HEK293T (cell line): Measurements from ENCODE around the gene LRRC36.
A peak's percentile ranks its signal among the peaks of the same experiment; 100 is the strongest.

ENCODE experiments used
- CTCF ChIA-PET: fragments of 350-600 bp; formaldehyde crosslinking; extraction: SDS; loops from one replicate; lab custom pipeline; 2021; ENCODE audit warnings: antibody characterized with exemption, inconsistent platforms; lab: Yijun Ruan, JAX
- POLR2A ChIA-PET: fragments of 350-600 bp; formaldehyde crosslinking; extraction: SDS; loops from one replicate; lab custom pipeline; 2020; ENCODE audit warnings: antibody characterized with exemption, inconsistent platforms; lab: Yijun Ruan, JAX
- DNase-seq: peaks from one replicate; pipeline ENCODE4 v3.0.0; 2012; ENCODE audit warnings: mixed read lengths; ENCODE audit errors: extremely low spot score
- ARNT ChIP-seq: fragments of 450-650 bp; IDR thresholded peaks from 2 replicates; pipeline ENCODE4 v1.6.1; 2017; ENCODE audit warnings: mild to moderate bottlenecking
- BHLHE40 ChIP-seq: fragments of 450-650 bp; IDR thresholded peaks from 2 replicates; pipeline ENCODE4 v1.6.1; 2016; ENCODE audit warnings: mild to moderate bottlenecking, moderate library complexity, borderline replicate concordance
- CTBP1 ChIP-seq: fragments of 450-650 bp; IDR thresholded peaks from 2 replicates; pipeline ENCODE4 v1.6.1; 2016; ENCODE audit warnings: borderline replicate concordance
- ELF4 ChIP-seq: fragments of 450-650 bp; IDR thresholded peaks from 2 replicates; pipeline ENCODE4 v1.6.1; 2017; ENCODE audit warnings: antibody characterized with exemption
- FOXA1 ChIP-seq: fragments of 450-650 bp; IDR thresholded peaks from 2 replicates; pipeline ENCODE4 v1.6.1; 2016; ENCODE audit warnings: mild to moderate bottlenecking
- FOXK2 ChIP-seq: fragments of 450-650 bp; IDR thresholded peaks from 2 replicates; pipeline ENCODE4 v1.6.1; 2016; ENCODE audit warnings: mild to moderate bottlenecking
- FOXM1 ChIP-seq: fragments of 450-650 bp; IDR thresholded peaks from 2 replicates; pipeline ENCODE4 v1.6.1; 2017; ENCODE audit warnings: mild to moderate bottlenecking, borderline replicate concordance
- HDGF ChIP-seq: fragments of 450-650 bp; IDR thresholded peaks from 2 replicates; pipeline ENCODE4 v1.6.1; 2017; ENCODE audit warnings: antibody characterized with exemption, borderline replicate concordance
- L3MBTL2 ChIP-seq: fragments of 450-650 bp; conservative IDR thresholded peaks from 2 replicates; pipeline ENCODE4 v1.6.1; 2016; ENCODE audit warnings: mild to moderate bottlenecking
- LEF1 ChIP-seq: fragments of 450-650 bp; IDR thresholded peaks from 2 replicates; pipeline ENCODE4 v1.6.1; 2017; ENCODE audit warnings: mild to moderate bottlenecking, borderline replicate concordance
- NFRKB ChIP-seq: fragments of 450-650 bp; IDR thresholded peaks from 2 replicates; pipeline ENCODE4 v1.6.1; 2016; ENCODE audit warnings: mild to moderate bottlenecking, moderate library complexity
- SP1 ChIP-seq: fragments of 450-650 bp; IDR thresholded peaks from 2 replicates; pipeline ENCODE4 v1.6.1; 2017
- SUZ12 ChIP-seq: fragments of 450-650 bp; IDR thresholded peaks from 2 replicates; pipeline ENCODE4 v1.6.1; 2016; ENCODE audit warnings: mild to moderate bottlenecking
- TARDBP ChIP-seq: fragments of 450-650 bp; IDR thresholded peaks from 2 replicates; pipeline ENCODE4 v1.6.1; 2016
- ZNF384 ChIP-seq: fragments of 450-650 bp; IDR thresholded peaks from 2 replicates; pipeline ENCODE4 v1.6.1; 2016
- TF ChIP-seq, protein P1 (sequence below): fragments of 450-650 bp; IDR thresholded peaks from 2 replicates; pipeline ENCODE4 v1.6.1; 2016

The LRRC36 gene

DNA sequence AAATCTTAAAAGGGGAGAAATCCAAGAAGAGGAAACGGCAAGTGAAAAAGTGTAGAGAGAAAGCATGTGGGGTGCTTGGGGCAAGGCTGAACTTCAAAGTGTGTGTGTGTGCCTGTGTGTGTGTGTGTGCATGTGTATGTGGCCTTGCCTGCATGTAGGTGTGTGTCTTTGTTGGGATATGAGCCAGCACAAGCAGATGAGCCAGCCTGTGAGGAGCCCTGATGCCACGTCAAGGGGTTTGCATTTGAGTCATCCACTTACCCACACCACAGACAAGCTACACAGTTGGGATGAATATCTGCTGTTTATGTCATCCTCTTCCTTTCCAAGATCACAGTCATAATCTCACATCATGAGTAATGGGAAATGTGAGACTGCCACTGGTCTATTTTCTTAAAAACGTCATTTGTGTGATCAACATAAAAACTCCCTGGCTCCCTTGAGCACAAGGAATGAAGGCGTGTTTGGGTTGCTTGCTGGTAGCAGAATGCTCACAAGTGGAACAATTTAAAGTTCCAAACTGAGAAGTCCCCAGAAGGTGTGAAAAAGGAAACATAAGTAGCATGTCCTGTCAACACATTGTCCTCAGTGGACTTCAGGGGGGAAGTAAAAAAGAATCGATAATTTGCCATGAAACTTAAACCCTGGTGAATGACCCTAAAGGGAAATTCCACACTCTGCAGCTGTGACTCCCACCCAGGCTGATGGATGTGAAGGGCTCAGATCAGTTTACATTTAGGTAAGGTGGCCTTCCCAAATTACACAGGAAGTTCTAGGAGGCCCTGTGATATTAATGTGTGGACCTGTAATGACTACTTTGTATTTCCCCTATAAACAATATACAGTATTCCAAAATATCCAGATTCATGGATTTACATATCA lies 14.8 kb upstream of the LRRC36 start:
- ChIA-PET CTCF (no interaction called here), POLR2A (interaction anchor here (1.0 kb wide), 1 partner anchor 15 kb away, joined by 5 read pairs; the partner anchor contains the start of gene LRRC36)
- TF ChIP-seq FOXA1 (no peak), SUZ12 (no peak), NFRKB (no peak), ZNF384 (no peak), BHLHE40 (no peak), ELF4 (no peak), FOXM1 (no peak), TARDBP (no peak), FOXK2 (no peak), CTBP1 (no peak), LEF1 (no peak), L3MBTL2 (no peak)
- TF ChIP-seq, protein P1, sequence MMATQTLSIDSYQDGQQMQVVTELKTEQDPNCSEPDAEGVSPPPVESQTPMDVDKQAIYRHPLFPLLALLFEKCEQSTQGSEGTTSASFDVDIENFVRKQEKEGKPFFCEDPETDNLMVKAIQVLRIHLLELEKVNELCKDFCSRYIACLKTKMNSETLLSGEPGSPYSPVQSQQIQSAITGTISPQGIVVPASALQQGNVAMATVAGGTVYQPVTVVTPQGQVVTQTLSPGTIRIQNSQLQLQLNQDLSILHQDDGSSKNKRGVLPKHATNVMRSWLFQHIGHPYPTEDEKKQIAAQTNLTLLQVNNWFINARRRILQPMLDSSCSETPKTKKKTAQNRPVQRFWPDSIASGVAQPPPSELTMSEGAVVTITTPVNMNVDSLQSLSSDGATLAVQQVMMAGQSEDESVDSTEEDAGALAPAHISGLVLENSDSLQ: no peak
- DNase-seq: peak; percentile 18

DNA sequence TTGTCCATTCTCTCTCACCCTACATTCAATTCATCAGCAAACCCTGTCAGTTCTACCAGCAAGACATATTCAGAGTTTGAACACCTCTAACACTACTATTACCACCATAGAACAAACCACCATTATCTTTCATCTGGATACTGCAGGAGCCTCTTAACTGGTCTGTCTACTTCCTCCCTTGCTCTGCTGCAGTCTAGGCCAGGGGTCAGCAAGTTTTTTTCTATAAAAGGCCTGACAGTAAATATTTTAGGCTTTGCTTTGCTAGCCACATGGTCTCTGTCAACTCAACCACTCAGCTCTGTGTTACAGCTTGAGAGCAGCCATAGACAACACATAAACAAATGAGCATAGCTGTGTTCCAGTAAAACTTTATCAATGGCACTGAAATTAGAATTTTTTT lies 13.9 kb upstream of the LRRC36 start:
- ChIA-PET POLR2A (no interaction called here), CTCF (interaction anchor here (0.7 kb wide), 1 partner anchor 105 kb away, joined by 6 read pairs; no protein-coding TSS in a partner anchor)
- TF ChIP-seq LEF1: no peak
- TF ChIP-seq ARNT: no peak
- TF ChIP-seq ELF4: no peak
- TF ChIP-seq FOXM1: no peak
- DNase-seq: peak; percentile 3

DNA sequence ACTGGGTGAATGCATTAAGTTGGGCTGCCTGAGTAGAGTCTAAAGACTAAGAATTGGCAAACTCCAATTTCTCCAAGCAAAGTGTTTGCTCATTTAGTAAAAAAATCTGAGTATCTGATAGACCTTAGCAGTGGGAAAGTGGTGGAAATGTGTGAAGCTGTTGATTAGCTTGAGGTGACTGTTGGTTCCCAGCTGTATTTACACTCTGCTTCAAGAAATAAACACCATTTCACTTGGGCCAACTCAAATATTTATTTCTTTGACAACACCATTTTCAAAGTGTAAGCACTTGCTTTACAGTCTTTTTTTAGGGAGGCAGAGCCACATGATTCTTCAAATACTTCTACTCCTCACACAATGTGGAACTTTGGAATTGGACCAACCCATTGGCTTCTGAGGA lies 8.8 kb upstream of the LRRC36 start:
- TF ChIP-seq ELF4: no peak
- TF ChIP-seq LEF1: no peak
- TF ChIP-seq, protein P1: no peak
- no peak for TF ChIP-seq NFRKB
- TF ChIP-seq HDGF: no peak
- no peak for TF ChIP-seq ZNF384
- no peak for TF ChIP-seq L3MBTL2
- TF ChIP-seq CTBP1: no peak
- TF ChIP-seq SP1: no peak
- no peak for TF ChIP-seq ARNT
- TF ChIP-seq BHLHE40: no peak
- TF ChIP-seq FOXA1: no peak
- no peak for TF ChIP-seq SUZ12
- POLR2A ChIA-PET: no interaction called here
- CTCF ChIA-PET: no interaction called here
- no peak for DNase-seq

DNA sequence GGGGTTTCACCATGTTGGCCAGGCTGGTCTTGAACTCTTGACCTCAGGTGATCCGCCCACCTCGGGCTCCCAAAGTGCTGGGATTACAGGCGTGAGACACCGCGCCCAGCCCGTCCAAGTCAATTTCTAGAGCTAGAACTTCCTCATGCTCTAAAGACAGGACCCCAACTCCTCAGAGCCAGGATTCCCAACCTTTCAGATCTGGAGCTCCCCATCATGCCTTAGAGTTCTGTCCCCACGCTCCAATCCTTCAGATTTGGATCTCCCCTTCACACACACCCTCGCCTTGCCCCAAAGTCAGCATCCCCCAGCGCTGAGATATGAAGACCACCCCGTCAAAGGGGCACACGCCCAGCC lies 522 bp upstream of the LRRC36 start:
- TF ChIP-seq FOXK2 (no peak), HDGF (no peak), FOXM1 (no peak), FOXA1 (no peak), NFRKB (no peak), SP1 (no peak), L3MBTL2 (no peak), ARNT (no peak), BHLHE40 (no peak), ELF4 (no peak)
- TF ChIP-seq, protein P1: no peak
- no peak for DNase-seq
- ChIA-PET POLR2A (interaction anchor here (1.0 to 2.1 kb wide), 5 partner anchors 11 to 155 kb away, joined by 3 to 9 read pairs (median 3); partner anchors contain the start of gene ATP6V0D1), CTCF (interaction anchor here (0.7 to 2.4 kb wide), 8 partner anchors 11 to 721 kb away, joined by 3 to 11 read pairs (median 4); no protein-coding TSS in a partner anchor)

DNA sequence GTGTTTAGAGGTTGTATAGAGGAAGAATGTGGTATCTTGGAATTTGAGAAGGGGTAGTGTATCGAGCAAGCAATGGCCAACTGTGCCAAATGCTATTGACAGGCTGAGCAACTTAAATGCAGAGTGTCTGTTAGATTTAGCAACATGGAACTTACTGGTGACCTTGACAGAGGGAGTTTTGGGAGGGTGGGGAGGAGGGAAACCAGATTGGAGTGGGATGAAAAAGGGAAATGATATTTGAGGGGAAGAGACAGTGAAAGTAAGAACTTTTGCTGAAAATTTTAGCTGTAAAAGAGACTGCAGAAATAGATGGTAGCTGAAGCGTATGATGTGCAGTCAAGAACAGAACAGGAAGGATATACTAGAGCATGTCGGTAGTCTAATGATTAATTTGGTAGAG lies 1.1 kb downstream of the LRRC36 start:
- TF ChIP-seq FOXA1: no peak
- TF ChIP-seq, protein P1: no peak
- no peak for TF ChIP-seq BHLHE40
- TF ChIP-seq ARNT: no peak
- TF ChIP-seq NFRKB: no peak
- TF ChIP-seq HDGF: no peak
- TF ChIP-seq CTBP1: no peak
- no peak for TF ChIP-seq FOXM1
- no peak for TF ChIP-seq TARDBP
- no peak for TF ChIP-seq SP1
- TF ChIP-seq L3MBTL2: no peak
- TF ChIP-seq FOXK2: no peak
- no peak for TF ChIP-seq SUZ12
- TF ChIP-seq ZNF384: no peak
- TF ChIP-seq ELF4: no peak
- no peak for DNase-seq
- CTCF ChIA-PET: interaction anchor here (0.9 to 2.4 kb wide), 4 partner anchors 12 to 100 kb away, joined by 3 to 11 read pairs (median 6); partner anchors contain the start of gene ZDHHC1
- POLR2A ChIA-PET: interaction anchor here (2.1 kb wide), 1 partner anchor 13 kb away, joined by 9 read pairs; no protein-coding TSS in a partner anchor
